ENCODE data around the gene NDRG3.

NDRG3 gene

DNA sequence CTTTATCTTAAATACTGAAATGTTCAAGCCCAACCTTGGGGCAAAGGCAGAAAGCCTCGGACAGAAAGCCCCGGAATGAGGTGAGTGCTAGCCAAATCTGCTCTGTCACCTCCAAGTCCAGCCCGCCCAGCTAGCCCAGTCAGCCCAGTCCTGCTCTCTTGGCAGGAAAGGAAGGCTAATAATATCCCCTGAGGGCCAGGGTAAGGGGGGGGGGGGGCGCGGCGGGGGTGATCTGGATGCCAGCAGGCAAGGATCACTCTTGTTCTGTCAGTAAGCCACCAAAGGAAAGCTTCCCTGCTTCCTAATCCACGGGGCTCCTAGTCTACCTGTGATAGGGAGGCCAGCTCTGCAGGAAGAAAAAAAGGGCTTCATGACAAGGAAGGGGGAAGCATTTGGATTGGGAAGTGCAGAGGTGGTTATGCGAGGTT lies 1.1 kb downstream of the NDRG3 start:
- DNase-seq (ENCODE audit: insufficient read length, low spot score) (peak; percentile 41), FAIRE-seq (no peak)
- TF ChIP-seq, protein P1, sequence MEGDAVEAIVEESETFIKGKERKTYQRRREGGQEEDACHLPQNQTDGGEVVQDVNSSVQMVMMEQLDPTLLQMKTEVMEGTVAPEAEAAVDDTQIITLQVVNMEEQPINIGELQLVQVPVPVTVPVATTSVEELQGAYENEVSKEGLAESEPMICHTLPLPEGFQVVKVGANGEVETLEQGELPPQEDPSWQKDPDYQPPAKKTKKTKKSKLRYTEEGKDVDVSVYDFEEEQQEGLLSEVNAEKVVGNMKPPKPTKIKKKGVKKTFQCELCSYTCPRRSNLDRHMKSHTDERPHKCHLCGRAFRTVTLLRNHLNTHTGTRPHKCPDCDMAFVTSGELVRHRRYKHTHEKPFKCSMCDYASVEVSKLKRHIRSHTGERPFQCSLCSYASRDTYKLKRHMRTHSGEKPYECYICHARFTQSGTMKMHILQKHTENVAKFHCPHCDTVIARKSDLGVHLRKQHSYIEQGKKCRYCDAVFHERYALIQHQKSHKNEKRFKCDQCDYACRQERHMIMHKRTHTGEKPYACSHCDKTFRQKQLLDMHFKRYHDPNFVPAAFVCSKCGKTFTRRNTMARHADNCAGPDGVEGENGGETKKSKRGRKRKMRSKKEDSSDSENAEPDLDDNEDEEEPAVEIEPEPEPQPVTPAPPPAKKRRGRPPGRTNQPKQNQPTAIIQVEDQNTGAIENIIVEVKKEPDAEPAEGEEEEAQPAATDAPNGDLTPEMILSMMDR (IDR thresholded peaks at IDR 0.05; ENCODE audit: insufficient read depth, missing control alignments) = no peak

DNA sequence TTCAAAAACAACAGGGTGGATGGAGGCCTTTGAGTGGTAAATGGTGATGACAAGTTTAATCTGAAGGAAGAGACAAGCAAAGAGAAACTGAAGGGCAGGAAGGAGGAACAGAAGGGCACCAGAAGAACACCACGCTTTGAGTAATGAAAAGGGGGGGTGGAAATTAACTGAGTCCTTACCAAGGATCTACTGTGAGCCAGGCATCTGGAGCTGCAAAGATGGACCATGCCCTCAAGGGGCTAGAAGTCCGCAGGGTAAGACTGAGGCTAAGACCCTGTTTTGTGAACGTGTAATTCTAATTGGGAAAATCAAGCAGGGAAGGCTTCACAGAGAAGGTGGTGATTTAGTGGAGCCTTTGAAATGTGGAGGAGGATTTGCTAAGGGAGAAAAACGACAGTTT lies 1.6 kb downstream of the NDRG3 start:
- TF ChIP-seq, protein P1 (IDR thresholded peaks at IDR 0.05; ENCODE audit: insufficient read depth, missing control alignments) = no peak
- FAIRE-seq (no peak), DNase-seq (ENCODE audit: insufficient read length, low spot score) (no peak)

DNA sequence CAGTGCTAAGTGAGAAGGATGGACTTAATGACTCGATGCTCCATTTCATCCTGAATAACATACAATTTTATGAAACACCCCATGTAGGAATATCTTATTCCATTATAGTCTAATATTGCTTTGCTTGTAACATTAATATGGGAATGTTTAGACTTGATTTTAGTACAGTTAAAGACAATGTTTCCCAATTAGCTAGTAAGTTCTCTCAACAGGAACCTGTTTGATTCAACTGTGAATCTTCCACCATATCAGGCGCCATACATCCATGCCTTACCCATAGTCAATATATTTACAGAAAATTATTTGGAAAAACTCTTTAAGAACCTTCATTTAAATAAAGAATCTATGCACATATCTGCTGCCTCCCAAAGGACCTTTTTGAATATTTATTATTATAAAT lies 3.3 kb downstream of the NDRG3 start:
- no peak for FAIRE-seq
- TF ChIP-seq, protein P1 (IDR thresholded peaks at IDR 0.05; ENCODE audit: insufficient read depth, missing control alignments) = no peak
- DNase-seq (ENCODE audit: insufficient read length, low spot score) = no peak

DNA sequence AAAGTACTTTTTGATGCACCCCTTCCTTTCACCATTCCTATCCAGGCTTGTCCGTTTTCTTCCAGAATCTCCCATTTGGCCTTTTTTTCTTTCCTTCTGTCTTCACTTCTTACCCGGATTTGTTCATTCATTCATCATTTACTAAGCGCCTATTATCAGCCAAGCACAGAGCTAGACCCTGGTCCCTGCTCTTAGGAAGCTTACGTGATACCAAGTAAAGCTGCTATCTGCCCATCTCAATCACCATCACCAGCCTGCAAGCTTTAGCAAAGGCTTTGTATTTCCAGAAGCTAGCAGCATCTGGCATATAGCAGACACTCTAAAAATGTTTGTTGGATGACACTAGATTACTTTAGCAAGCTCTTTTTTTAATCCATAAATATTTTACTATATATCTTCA lies 4.8 kb downstream of the NDRG3 start:
- TF ChIP-seq, protein P1 (IDR thresholded peaks at IDR 0.05; ENCODE audit: insufficient read depth, missing control alignments) = no peak
- DNase-seq (ENCODE audit: insufficient read length, low spot score) = no peak
- FAIRE-seq = peak; percentile 69

DNA sequence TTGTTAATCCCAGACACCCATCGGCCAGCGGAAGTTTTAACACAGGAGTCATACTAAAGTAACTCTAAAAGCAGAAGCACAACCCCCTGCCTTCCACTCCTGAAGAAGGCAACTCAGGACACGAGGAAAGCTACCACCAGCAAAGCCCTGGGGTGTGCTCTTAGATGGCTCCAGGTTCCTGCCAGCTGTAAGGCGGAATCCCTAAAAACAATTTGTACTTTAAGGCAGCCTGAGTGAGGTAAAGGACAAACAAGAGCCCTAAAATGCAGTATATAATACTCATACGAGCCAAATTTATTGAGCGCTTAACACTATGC lies 8.7 kb downstream of the NDRG3 start:
- no peak for DNase-seq (ENCODE audit: insufficient read length, low spot score)
- no peak for FAIRE-seq
- TF ChIP-seq, protein P1 (IDR thresholded peaks at IDR 0.05; ENCODE audit: insufficient read depth, missing control alignments) = no peak

DNA sequence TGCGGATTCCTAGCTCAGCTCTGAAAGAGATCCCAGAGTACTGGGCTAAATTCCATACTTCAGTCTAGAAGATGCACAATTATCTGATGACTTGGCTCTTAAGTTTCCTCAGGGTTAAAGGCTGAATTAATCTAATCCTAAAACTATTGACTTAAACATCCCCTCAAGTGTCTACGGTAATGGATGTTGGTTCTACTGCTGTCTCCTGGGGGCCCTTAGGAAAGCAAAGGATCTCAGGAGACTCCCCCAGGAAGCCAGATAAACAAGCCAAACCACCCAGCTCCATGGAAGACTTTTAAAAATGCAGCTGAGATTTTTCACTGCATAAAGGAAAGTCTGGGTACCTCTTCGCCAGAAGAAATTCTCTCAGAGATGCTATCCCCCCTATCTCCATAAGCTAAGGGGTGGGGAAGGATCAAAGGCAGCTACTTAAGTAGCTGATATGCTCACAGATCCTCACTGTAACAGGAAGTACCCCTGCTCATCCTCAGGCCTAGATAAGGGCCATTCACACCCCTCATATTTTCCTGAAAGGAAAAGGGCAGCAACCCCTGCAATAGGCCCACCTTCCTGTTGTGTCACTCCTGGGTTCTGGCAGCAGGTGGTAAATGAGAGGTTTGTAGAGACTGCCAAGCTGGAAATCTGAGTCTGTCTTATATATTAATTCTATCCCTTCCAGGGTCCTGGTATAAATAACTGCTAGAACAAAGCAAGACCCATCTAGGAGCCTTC lies 9.3 kb downstream of the NDRG3 start:
- TF ChIP-seq, protein P1 (IDR thresholded peaks at IDR 0.05; ENCODE audit: insufficient read depth, missing control alignments) = no peak
- no peak for FAIRE-seq
- no peak for DNase-seq (ENCODE audit: insufficient read length, low spot score)

DNA sequence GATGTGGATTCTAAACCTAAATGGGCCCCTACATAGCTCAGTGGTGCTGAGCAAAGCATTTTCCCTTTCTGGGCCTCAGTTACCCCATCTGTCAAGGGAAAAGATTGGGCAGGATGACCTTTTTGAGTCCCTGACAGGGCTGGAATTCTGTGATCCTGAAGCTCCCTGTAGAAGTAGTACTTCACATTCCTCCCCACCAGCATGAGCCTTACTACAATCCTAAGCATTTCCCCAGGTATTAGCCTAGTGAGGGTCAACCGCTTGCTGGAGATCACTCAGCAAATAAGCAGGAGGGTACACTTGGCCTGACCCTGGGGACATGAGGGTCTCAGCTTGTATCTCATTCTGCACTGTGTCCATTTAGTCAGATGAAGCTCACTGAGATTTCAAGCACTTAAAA lies 13.4 kb downstream of the NDRG3 start:
- TF ChIP-seq, protein P1 (IDR thresholded peaks at IDR 0.05; ENCODE audit: insufficient read depth, missing control alignments) = no peak
- DNase-seq (ENCODE audit: insufficient read length, low spot score) = no peak
- no peak for FAIRE-seq
